Subcutaneous adipose tissue (tissue), 4 donors: ENCODE measurements around the gene NUB1. TPM values are rescaled to one million over a fixed set of nuclear protein-coding genes. Genes with fewer than 3 reads are reported as not detected.

Experiments
- total RNA-seq, 4 donors: library from RNA; depleted of rRNA; stranded (reverse); fragments of >200 nt; gene quantifications; one replicate each; pipeline ENCODE4 v1.1.0, GENCODE V29; 2016
- TF ChIP-seq, protein P1 (sequence below): fragments of 450-650 bp; IDR thresholded peaks from one replicate; pipeline ENCODE4 v1.5.1; 2016; ENCODE audit warnings: low read depth, mild to moderate bottlenecking, control low read depth, antibody characterized with exemption, moderate library complexity

Gene NUB1
- total RNA-seq, 4 donors from 2014 or later = 59.2 to 95.4 (median 66.1) TPM

DNA sequence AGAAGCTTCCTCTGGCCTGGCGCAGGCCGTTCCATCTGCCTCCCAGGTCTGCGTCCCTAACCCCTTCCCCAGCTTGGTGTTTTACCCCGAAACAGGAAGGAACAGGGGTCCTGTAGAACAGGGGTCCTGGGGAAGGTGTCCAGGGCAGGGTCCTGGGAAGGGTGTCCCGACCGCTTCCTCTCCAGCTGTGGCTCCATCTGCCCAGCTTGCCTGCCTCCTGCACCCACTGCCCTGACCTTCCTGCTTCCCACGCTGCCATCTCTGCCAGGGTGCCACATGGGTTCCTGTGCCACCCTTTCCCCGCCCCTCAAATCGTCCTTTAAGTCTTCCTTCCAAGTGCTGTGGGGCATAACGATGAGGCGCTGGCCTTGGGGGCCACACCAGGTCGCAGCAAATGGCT lies 35.8 kb downstream of the NUB1 start:
- TF ChIP-seq, protein P1, sequence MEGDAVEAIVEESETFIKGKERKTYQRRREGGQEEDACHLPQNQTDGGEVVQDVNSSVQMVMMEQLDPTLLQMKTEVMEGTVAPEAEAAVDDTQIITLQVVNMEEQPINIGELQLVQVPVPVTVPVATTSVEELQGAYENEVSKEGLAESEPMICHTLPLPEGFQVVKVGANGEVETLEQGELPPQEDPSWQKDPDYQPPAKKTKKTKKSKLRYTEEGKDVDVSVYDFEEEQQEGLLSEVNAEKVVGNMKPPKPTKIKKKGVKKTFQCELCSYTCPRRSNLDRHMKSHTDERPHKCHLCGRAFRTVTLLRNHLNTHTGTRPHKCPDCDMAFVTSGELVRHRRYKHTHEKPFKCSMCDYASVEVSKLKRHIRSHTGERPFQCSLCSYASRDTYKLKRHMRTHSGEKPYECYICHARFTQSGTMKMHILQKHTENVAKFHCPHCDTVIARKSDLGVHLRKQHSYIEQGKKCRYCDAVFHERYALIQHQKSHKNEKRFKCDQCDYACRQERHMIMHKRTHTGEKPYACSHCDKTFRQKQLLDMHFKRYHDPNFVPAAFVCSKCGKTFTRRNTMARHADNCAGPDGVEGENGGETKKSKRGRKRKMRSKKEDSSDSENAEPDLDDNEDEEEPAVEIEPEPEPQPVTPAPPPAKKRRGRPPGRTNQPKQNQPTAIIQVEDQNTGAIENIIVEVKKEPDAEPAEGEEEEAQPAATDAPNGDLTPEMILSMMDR = no peak

DNA sequence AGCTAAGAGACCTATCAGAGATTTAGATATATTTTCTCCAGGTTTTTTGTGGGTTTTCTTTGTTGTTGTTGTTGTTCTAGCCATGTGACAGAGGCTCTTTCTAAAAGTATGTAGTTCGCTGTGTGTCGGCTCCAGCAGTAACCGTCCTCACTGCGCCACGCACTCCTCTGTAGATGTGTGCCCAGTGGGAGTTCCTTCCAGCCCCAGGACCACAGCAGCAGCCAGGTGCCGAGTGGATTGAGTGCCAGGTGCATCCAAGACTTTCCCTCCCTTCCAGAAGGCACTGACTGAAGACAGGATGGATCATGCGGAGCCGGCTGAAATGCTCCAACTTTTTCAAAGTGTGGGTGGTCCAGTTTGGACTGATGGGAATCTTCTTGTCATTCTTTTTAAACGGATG lies 36.4 kb downstream of the NUB1 start:
- TF ChIP-seq, protein P1 = no peak

DNA sequence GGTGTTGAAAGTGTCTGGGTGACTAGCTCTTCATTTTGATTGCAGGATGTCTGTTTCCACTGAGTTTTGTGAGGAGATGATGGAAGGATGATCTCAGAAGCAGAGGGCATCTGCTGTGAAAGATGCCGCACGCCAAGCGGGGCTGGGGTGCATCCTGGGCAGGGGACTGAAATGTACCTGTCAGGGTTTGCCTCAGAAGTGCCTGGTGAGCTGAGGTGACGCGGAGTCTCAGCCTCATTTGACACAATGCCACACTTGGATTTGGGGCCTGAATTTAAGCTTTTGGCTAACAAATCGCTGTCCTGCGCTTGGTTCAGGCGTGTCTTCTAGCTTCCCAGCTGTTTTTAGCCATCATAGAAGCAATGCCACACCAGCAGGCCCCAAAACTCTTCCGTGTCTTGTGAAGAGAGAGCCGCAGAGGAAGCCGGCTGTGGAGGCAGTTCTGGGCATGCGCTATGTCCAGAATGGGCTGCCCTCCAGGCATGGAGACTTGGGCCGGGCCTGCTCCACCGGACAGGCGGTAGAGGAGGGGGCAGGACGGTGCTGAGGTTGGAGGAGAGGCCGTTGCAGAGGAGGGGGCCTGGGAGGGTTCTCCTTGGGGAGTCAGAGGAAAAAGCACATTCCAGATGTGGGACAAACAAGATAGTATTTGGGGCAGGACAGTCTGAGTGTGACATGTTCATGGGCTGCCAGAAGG lies 37.0 kb downstream of the NUB1 start:
- TF ChIP-seq, protein P1 = no peak

DNA sequence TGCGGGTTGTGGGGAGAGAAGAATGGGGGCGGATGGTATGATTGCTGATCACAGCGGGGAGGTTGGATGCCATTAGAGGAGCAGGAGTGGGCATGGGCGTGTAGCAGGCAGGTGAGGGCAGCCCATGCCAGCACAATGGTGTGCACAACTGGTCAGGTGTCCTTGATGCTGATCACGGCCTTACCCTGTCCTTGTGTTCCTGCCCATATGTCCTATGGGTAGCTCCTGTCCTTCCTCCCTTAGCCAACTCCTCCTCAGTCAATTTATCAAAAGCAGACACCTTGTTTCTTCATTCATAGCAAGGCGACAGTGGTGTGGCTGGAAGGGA lies 37.5 kb downstream of the NUB1 start:
- TF ChIP-seq, protein P1 = no peak

DNA sequence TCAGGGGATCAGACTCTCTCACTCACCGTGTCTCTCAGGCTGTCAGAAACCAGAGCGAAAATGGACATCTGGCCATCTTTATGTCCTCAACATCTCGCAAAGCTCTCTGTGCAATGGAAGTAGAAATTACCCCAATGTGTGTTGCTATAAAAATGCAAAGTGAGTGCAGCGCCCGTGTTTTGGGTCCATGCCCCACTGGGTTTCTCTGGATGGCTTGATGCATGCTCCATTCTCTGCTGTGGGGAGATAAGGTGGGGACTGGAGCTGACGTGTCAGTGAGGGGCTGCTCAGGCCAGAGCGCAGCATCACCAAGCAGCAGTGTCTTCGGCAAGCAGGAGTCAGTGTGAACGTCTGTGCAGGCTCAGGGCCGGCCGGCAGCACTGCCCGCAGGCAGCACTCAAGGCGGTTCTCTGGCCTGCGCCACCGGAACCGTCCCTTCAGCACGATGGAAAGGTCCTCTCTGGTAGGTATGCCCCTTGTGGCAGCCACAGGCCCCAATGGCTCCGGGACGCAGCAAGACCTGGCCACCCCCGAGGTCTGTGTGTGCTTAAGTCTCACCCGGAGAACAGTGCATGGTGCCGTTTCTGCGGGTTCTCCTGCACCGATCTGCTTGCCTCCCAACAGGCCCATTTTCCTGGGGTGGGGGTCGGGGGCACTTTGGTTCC lies 38.1 kb downstream of the NUB1 start:
- TF ChIP-seq, protein P1 = no peak

DNA sequence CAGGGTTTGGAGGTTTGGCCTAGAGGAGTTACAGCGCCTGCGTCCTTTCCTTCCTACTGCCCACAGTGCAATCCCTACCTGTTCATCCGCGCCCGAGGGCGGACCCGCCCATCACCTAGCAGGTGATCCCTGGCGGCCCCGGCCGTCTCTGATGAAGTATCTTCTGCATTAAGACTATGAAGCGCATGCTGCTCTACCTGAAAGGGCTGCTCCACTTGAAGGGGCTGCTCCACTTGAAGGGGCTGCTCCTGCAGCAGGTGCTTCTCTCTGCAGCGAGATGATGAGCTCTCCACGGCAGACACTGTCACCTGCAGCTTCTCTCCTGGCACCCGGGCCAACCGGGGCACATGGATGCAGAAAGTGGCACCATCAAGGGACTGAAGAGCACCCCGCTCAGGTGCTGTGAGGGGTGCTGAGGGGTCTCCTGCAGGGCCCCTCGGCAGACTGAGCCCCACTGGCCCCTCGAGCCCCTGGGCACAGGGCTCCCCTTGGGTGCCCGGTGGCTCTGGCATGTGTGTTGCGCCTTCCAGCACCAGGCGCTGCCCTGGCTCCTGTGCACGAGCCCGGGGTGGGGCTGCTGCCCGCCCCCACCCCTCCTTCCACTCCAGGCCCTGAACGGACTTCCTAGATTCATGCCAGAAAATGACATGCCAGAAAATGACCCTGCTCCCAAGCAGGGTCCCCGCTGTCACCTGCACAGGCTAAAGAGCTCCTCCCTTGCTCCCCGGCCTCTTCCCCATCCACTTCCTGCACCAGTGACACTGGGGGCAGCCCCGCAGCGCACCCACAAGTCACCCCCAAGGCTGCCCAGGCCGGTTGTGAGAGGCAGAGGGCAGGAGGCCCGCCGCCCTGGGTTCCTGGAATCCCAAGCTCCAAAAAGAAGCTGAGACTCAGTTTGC lies 38.8 kb downstream of the NUB1 start:
- TF ChIP-seq, protein P1 = no peak

DNA sequence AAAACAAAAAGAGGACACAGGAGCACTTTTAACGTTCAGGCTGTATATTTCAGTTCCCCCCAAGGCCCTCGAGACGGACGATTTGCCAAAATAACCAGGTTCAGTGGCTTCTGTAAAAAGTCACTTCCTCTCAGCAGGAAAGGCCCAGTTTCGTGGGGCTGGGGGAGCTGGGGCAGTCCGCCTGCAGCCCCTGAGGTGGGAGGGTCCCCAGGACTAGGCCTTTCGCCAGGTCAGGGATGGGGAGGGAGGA lies 39.4 kb downstream of the NUB1 start:
- TF ChIP-seq, protein P1 = no peak
